WTC11 (cell line): ENCODE results near the gene IL6ST. TPM values are rescaled to one million over a fixed set of nuclear protein-coding genes. Genes with fewer than 3 reads are reported as not detected.

Source experiments
- ATAC-seq: fragments of 200-7000 bp; cut with Tn5 transposase; 2 replicates; pipeline ENCODE4 v1.10.0; 2021; ENCODE audit warnings: mild to moderate bottlenecking, moderate library complexity
- CTCF ChIA-PET: fragments of 300-600 bp; sonication (Branson Sonifier 250); formaldehyde crosslinking; loops from one replicate; lab custom pipeline; 2021; ENCODE audit warnings: antibody characterized with exemption; lab: Charles Lee
- POLR2A ChIA-PET: fragments of 350-600 bp; sonication (Branson Sonifier 250); formaldehyde crosslinking; loops from one replicate; lab custom pipeline; 2021; ENCODE audit warnings: antibody characterized with exemption; lab: Charles Lee
- DNase-seq: peaks from one replicate; pipeline ENCODE4 v3.0.0; 2021; ENCODE audit warnings: low spot score
- H3K27ac Mint-ChIP-seq: 2 replicates; pipeline ENCODE4 v1.8.0; 2021; ENCODE audit warnings: mixed read lengths
- H3K27me3 Mint-ChIP-seq: 2 replicates; pipeline ENCODE4 v1.8.0; 2021; ENCODE audit warnings: low read depth, mild to moderate bottlenecking, moderate library complexity, mixed read lengths
- H3K36me3 Mint-ChIP-seq: 2 replicates; pipeline ENCODE4 v1.8.0; 2021; ENCODE audit warnings: mixed read lengths
- H3K4me1 Mint-ChIP-seq: 2 replicates; pipeline ENCODE4 v1.8.0; 2022; ENCODE audit warnings: mixed read lengths
- H3K4me3 Mint-ChIP-seq: 2 replicates; pipeline ENCODE4 v1.8.0; 2021; ENCODE audit warnings: mild to moderate bottlenecking, moderate library complexity, mixed read lengths
- H3K9me3 Mint-ChIP-seq: 2 replicates; pipeline ENCODE4 v1.8.0; 2021; ENCODE audit warnings: mixed read lengths
- CDX4 ChIP-seq: fragments of 250-450 bp; sonication (Bioruptor Pico); IDR thresholded peaks from 2 replicates; pipeline ENCODE4 v1.9.0; 2021; ENCODE audit warnings: moderate library complexity, mild to moderate bottlenecking, inconsistent platforms, borderline replicate concordance
- E2F1 ChIP-seq: sonication (generic); formaldehyde crosslinking; IDR thresholded peaks from 2 replicates; pipeline ENCODE4 v1.8.0; 2022; ENCODE audit warnings: mild to moderate bottlenecking, missing genetic modification reagents
- E2F4 ChIP-seq: sonication (generic); formaldehyde crosslinking; IDR thresholded peaks from 2 replicates; pipeline ENCODE4 v1.8.1; 2022; ENCODE audit warnings: low read depth, mild to moderate bottlenecking, moderate library complexity, missing genetic modification reagents, borderline replicate concordance
- FOXK1 ChIP-seq: sonication (generic); formaldehyde crosslinking; IDR thresholded peaks from 2 replicates; pipeline ENCODE4 v1.8.0; 2022; ENCODE audit warnings: mild to moderate bottlenecking, moderate library complexity, missing genetic modification reagents
- IRF1 ChIP-seq: sonication (generic); formaldehyde crosslinking; IDR thresholded peaks from 2 replicates; pipeline ENCODE4 v1.8.0; 2023; ENCODE audit warnings: missing genetic modification reagents
- MXD4 ChIP-seq: fragments of 250-450 bp; sonication (Bioruptor Pico); IDR thresholded peaks from 2 replicates; pipeline ENCODE4 v1.8.0; 2021; ENCODE audit warnings: mild to moderate bottlenecking, moderate library complexity, borderline replicate concordance
- NFE2L1 ChIP-seq: sonication (generic); formaldehyde crosslinking; IDR thresholded peaks from 2 replicates; pipeline ENCODE4 v1.8.1; 2023; ENCODE audit warnings: missing genetic modification reagents
- NR2C2 ChIP-seq: sonication (generic); formaldehyde crosslinking; IDR thresholded peaks from 2 replicates; pipeline ENCODE4 v1.8.0; 2022; ENCODE audit warnings: mild to moderate bottlenecking, missing genetic modification reagents
- OVOL2 ChIP-seq: fragments of 250-450 bp; sonication (Bioruptor Pico); IDR thresholded peaks from 2 replicates; pipeline ENCODE4 v1.9.0; 2021; ENCODE audit warnings: mild to moderate bottlenecking, borderline replicate concordance
- SMAD3 ChIP-seq: sonication (generic); formaldehyde crosslinking; IDR thresholded peaks from 2 replicates; pipeline ENCODE4 v1.8.0; 2022; ENCODE audit warnings: missing genetic modification reagents, mild to moderate bottlenecking, borderline replicate concordance
- SOX15 ChIP-seq: fragments of 250-450 bp; sonication (Bioruptor Pico); IDR thresholded peaks from 2 replicates; pipeline ENCODE4 v1.9.0; 2021; ENCODE audit warnings: mild to moderate bottlenecking
- TP53 ChIP-seq: sonication (generic); formaldehyde crosslinking; IDR thresholded peaks from 2 replicates; pipeline ENCODE4 v1.8.1; 2023; ENCODE audit warnings: mild to moderate bottlenecking, missing genetic modification reagents
- USF2 ChIP-seq: sonication (generic); formaldehyde crosslinking; IDR thresholded peaks from 2 replicates; pipeline ENCODE4 v1.8.1; 2023; ENCODE audit warnings: mild to moderate bottlenecking, missing genetic modification reagents, moderate library complexity
- ZBTB43 ChIP-seq: sonication (generic); formaldehyde crosslinking; IDR thresholded peaks from 2 replicates; pipeline ENCODE4 v1.8.1; 2023; ENCODE audit warnings: mild to moderate bottlenecking, missing genetic modification reagents
- ZNF121 ChIP-seq: sonication (generic); formaldehyde crosslinking; IDR thresholded peaks from 2 replicates; pipeline ENCODE4 v1.8.0; 2023; ENCODE audit warnings: missing genetic modification reagents
- ZNF138 ChIP-seq: sonication (generic); formaldehyde crosslinking; conservative IDR thresholded peaks from 2 replicates; pipeline ENCODE4 v1.8.1; 2022; ENCODE audit warnings: mild to moderate bottlenecking, moderate library complexity, missing genetic modification reagents
- ZNF423 ChIP-seq: fragments of 250-450 bp; sonication (Bioruptor Pico); IDR thresholded peaks from 2 replicates; pipeline ENCODE4 v2.1.2; 2022; ENCODE audit warnings: mild to moderate bottlenecking, moderate library complexity
- ZNF512 ChIP-seq: sonication (generic); formaldehyde crosslinking; IDR thresholded peaks from 2 replicates; pipeline ENCODE4 v1.8.1; 2022; ENCODE audit warnings: missing genetic modification reagents, borderline replicate concordance
- ZNF671 ChIP-seq: fragments of 250-450 bp; sonication (Bioruptor Pico); IDR thresholded peaks from 2 replicates; pipeline ENCODE4 v1.8.0; 2021; ENCODE audit warnings: mild to moderate bottlenecking
- total RNA-seq: library from RNA; stranded (reverse); gene quantifications from 3 replicates; pipeline ENCODE4 v1.2.3, GENCODE V29; 2021

IL6ST gene
- total RNA-seq, 1 experiment from 2014 or later: 8.4 TPM

- ATAC-seq: no peak
- POLR2A ChIA-PET: no interaction called here
- no peak overlapping the region for H3K4me3 Mint-ChIP-seq
- CTCF ChIA-PET: no interaction called here
- TF ChIP-seq USF2 (no peak), NFE2L1 (no peak), SOX15 (CRISPR knock-in tag) (no peak), E2F1 (no peak), FOXK1 (CRISPR knock-in tag) (no peak), CDX4 (CRISPR knock-in tag) (no peak), IRF1 (CRISPR knock-in tag) (no peak), MXD4 (CRISPR knock-in tag) (no peak), NR2C2 (CRISPR knock-in tag) (no peak), ZBTB43 (no peak), ZNF138 (CRISPR knock-in tag) (no peak), ZNF121 (CRISPR knock-in tag) (no peak)
- H3K27me3 Mint-ChIP-seq: no peaks in the 10 kb centered on the region
- no peak for DNase-seq
- H3K9me3 Mint-ChIP-seq: no peaks in the 10 kb centered on the region
- no peak overlapping the region for H3K27ac Mint-ChIP-seq
- H3K4me1 Mint-ChIP-seq: 0 out of 2 replicates have a peak, but pooled peaks cover 3% of the 10 kb centered on the region
- no peaks in the 10 kb centered on the region for H3K36me3 Mint-ChIP-seq
Measured at GRCh38 chr5:55916986-55917385, 77.8 kb downstream of the IL6ST start.

GRCh38 chr5:55915783-55916182, 79.0 kb downstream of the IL6ST start:
- no peaks in the 10 kb centered on the region for H3K4me1 Mint-ChIP-seq
- H3K36me3 Mint-ChIP-seq: no peaks in the 10 kb centered on the region
- H3K4me3 Mint-ChIP-seq: no peak overlapping the region
- H3K27me3 Mint-ChIP-seq: no peaks in the 10 kb centered on the region
- DNase-seq (no peak), ATAC-seq (no peak)
- TF ChIP-seq OVOL2 (CRISPR knock-in tag): no peak
- CTCF ChIA-PET: no interaction called here
- H3K9me3 Mint-ChIP-seq: no peaks in the 10 kb centered on the region
- POLR2A ChIA-PET: no interaction called here
- H3K27ac Mint-ChIP-seq: no peak overlapping the region

GRCh38 chr5:55914971-55915370, 79.8 kb downstream of the IL6ST start:
- Mint-ChIP-seq H3K9me3 (no peaks in the 10 kb centered on the region), H3K27ac (no peak overlapping the region), H3K4me1 (no peaks in the 10 kb centered on the region), H3K4me3 (no peak overlapping the region), H3K36me3 (no peaks in the 10 kb centered on the region), H3K27me3 (no peaks in the 10 kb centered on the region)
- TF ChIP-seq E2F4 (CRISPR knock-in tag): no peak
- TF ChIP-seq ZNF121 (CRISPR knock-in tag): no peak
- TF ChIP-seq ZNF423 (CRISPR knock-in tag): no peak
- TF ChIP-seq IRF1 (CRISPR knock-in tag): no peak
- TF ChIP-seq ZNF671 (CRISPR knock-in tag): no peak
- no peak for TF ChIP-seq OVOL2 (CRISPR knock-in tag)
- no peak for TF ChIP-seq SMAD3 (CRISPR knock-in tag)
- TF ChIP-seq ZNF512 (CRISPR knock-in tag): no peak
- no peak for TF ChIP-seq TP53 (CRISPR knock-in tag)
- ATAC-seq (no peak), DNase-seq (no peak)
- CTCF ChIA-PET: no interaction called here
- POLR2A ChIA-PET: no interaction called here
